ENCODE data around the gene METAP1.
"Not testable (repeated sequence)": the region's sequence is repeated elsewhere in the genome, so short reads cannot be mapped to it uniquely, and the experiment has no call there.

The METAP1 gene

DNA sequence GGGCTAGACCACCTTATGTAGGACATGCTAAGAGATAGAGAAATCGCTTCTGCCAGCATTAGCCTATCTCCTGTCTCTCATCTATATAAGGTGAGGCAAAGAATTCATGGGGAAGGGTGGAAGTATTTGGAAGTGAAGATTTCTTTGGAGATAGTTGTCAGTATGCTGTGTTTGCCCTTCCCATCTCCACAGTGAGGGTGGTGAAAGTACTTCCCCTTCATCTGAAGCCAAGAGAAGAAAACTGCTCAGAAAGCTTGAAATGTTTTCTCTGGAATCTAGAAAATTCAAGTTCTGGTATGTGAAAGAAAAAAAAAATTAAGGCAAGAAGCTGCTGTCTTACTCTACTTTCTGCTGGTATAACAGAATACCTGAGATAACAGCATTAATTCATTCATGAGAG, 105.4 kb downstream of the METAP1 start:
- no peak for DNase-seq

DNA sequence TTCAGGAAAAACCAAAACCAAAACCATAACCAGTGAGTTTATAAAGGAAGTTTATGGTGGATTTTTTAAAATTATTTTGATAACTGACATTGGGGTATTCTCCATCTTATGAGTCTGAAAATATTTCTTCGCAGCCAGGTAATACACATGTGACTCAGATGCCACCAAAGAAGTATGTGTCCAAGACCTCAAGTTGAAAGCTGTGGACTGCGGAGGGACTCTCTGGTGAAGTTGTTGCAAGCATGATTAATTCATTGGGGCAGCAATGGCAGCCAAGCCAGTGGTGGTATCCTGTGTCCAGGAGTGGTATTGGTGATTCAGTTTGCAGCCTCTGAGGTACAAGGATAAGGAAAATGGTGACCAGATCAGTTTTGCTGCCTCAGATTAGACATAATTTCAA, 107.1 kb downstream of the METAP1 start:
- no peak for DNase-seq

DNA sequence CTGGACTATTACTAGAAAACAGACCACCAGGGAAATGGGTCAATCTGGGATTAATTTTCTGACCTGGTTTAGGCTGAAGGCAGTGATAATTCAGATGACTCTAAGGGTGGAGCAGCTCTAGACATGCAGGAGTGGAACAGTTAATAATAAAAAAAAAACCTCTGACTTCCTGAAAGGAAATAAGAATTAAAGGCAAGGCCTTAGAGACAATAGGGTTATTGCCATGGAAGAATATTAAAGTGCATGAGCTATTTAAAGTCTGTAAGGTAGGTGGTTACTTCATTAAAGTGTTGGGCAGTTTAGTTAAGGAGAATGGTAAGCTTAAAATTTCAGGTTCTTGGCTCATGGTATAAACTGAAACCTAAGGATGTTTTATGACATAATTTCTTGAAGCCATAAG, 107.6 kb downstream of the METAP1 start:
- no peak for DNase-seq

DNA sequence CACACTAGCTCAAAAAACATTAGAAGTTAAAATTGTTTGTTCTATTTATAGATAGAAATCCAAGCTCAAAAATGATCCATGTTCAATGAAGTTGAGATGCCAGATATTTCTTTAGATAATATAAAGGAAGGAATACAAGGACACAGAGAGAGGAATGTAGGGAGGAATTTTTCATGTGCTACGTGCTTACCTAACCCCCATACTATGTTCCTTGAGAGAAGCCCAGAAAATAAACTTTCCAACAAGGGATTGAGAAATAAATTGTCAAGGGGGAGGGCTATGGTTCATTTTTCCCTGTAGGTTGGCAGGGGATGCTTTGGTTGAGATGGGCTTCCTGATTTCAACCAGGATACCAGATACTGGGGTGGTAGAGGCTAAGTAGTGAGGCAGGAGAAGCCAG, 108.6 kb downstream of the METAP1 start:
- DNase-seq, result no peak

DNA sequence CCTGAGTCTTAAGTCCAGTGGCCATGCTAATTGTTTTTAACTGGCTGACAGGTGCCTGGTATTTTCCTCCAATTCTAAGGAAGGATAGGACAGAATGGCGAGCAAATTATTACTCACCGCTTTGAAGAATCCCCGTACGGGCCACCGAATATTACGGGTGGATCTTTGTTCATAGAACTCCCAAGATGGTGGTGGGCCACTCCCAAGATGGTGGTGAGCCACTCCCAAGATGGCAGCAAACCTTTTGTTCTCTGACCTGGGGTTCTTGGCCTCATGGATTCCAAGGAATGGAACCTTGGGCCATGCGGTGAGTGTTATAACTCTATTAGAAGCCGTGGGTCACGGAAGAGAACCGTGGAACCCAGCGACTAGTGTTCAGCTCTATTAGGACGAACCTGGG, 113.8 kb downstream of the METAP1 start:
- DNase-seq, result not testable (repeated sequence)

All from effector CD8-positive, alpha-beta T cell (primary cell).